IPS-18a (cell line): ENCODE data around the gene RABEP2.

Experiments used
- H3K27ac ChIP-seq: one replicate; pipeline ENCODE4 v1.5.1; 2013; ENCODE audit warnings: low read length
- H3K27me3 ChIP-seq: one replicate; pipeline ENCODE4 v1.6.1; 2013; ENCODE audit warnings: mild to moderate bottlenecking, low read length; ENCODE audit not compliant: control insufficient read depth, insufficient read depth
- H3K36me3 ChIP-seq: one replicate; pipeline ENCODE4 v1.6.1; 2013; ENCODE audit warnings: low read depth, low read length; ENCODE audit not compliant: control insufficient read depth
- H3K4me1 ChIP-seq: one replicate; pipeline ENCODE4 v1.6.1; 2013; ENCODE audit warnings: low read depth, low read length; ENCODE audit not compliant: control insufficient read depth
- H3K4me3 ChIP-seq: one replicate; pipeline ENCODE4 v1.5.1; 2013; ENCODE audit warnings: low read length
- H3K9ac ChIP-seq: one replicate; pipeline ENCODE4 v1.6.1; 2013; ENCODE audit warnings: mild to moderate bottlenecking, low read length, moderate library complexity
- H3K9me3 ChIP-seq: one replicate; pipeline ENCODE4 v1.6.1; 2013; ENCODE audit warnings: low read depth, low read length; ENCODE audit not compliant: control insufficient read depth

RABEP2 gene

DNA sequence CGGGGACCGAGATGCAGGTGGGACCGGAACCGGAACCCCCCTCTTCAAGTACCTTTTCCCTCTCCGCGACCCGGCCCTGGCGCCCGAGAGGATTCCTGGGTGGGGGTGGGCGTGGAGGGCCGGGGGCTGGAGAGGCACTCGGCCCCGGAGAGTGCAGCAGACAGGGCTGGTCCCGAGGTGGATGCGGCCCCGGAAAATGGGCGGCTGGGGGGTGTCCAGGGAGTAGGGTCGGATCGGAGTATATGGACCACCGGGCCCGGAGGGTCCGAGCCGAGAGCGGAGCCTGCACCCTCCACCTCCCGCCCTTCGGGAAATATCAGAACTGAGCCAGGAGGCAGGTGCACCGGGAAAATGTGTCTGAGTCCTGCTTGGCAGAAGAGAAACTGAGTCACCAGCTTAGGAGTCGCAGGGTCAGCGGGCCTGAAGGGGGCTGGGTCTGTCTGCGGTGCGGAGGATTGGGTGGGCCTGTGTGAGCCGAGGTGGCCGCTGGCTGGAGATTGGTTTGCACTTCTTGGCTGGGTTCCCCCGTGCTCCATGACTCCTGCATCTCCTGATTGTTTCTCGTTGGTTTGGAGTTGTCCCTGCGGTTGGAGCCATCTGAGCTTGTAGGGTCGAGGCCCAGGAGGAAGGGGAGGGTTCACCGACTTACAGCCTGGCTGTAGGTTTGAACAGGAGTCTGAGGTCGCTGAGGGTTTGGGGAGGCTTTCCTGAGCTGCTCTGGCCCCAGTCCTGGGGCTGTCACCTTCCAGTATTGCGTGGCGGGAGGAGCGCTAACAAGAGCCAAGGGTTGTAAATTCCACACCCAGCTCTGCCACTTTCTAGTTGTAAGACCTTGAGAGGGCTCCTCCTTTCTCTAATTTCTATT, 60.9 kb downstream of the RABEP2 start:
- Histone ChIP-seq H3K36me3 (peaks cover 18% of the 10 kb centered on the region), H3K9ac (peak overlapping the region; percentile 89), H3K27me3 (no peaks in the 10 kb centered on the region), H3K4me3 (peak overlapping the region; percentile 83), H3K9me3 (no peaks in the 10 kb centered on the region), H3K4me1 (peaks cover 3% of the 10 kb centered on the region), H3K27ac (peak overlapping the region; percentile 15)

DNA sequence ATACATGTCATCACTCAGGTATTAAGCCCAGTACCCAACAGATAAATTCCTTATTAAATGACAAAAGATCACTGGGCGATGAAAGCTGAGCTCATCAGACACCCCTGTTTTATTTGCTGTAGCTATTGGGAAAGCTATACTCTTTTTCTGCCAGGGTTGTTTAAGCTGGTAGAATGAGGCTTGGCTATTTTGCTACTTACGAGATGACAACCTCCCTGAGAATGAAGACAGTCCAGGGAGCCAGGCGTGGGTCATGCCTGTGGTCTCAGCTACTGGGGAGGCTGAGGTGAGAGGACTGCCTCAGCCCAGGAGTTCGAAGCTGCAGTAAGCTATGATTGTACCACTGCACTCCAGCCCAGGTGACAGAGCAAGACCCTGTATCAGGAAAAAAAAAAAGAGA, 65.7 kb downstream of the RABEP2 start:
- H3K4me3 ChIP-seq: no peak overlapping the region
- H3K27me3 ChIP-seq: no peaks in the 10 kb centered on the region
- H3K9ac ChIP-seq: no peak overlapping the region
- H3K9me3 ChIP-seq: no peaks in the 10 kb centered on the region
- H3K4me1 ChIP-seq: no peaks in the 10 kb centered on the region
- no peak overlapping the region for H3K27ac ChIP-seq
- no peaks in the 10 kb centered on the region for H3K36me3 ChIP-seq

DNA sequence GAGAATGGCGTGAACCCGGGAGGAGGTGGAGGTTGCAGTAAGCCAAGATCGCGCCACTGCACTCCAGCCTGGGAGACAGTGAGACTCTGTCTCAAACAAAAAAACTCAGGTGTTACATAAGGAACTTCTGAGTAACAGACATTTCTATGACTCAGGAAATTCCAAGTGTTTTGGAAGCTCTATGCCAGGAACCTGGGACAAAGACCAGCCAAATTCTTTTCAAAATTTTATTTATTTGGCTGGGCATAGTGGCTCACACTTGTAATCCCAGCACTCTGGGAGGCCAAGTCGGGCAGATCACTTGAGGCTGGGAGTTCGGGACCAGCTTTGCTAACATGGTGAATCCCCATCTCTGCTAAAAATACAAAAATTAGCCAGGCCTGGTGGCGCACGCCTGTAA, 66.6 kb downstream of the RABEP2 start:
- Histone ChIP-seq H3K27me3 (no peaks in the 10 kb centered on the region), H3K9me3 (no peaks in the 10 kb centered on the region), H3K4me3 (no peak overlapping the region), H3K36me3 (no peaks in the 10 kb centered on the region), H3K27ac (no peak overlapping the region), H3K4me1 (no peaks in the 10 kb centered on the region), H3K9ac (no peak overlapping the region)
